ENCODE measurements around the gene GPATCH1. TPM values are rescaled to one million over a fixed set of nuclear protein-coding genes. Genes with fewer than 3 reads are reported as not detected.

The GPATCH1 gene
- total RNA-seq, 2 donors from 2014 or later, result 10.4 to 10.7 TPM

DNA sequence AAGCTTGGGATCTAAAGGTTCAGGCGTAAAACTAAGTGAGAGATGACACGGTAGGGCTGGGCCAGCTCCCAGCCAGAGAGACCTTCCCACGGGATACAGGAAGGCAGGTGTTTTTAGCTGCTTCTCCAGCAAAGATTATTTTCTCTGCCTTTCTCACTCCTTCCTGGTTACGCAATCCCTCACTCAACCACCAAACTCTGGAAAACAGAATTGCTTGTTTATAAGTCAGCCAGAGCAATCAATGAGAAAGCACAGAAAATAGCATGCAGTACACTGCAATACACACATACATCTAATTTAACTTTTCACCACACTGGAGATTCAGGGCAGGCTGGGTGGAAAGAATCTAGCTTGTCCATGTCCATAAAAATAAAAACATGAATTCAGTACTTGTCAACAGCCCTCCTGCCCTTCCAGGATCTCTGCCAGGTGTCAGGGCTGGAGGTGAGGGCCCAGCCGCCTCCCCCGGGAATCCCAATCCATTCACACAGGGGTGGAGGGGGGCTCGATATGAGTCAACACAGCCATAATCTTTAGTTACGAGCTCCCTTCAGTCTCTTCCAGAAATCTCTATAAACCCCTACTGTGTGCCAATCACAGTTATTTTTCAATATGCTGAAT is 28.5 kb upstream of the GPATCH1 start:
- Mint-ChIP-seq H3K36me3 (ENCODE audit: low read depth) (no peaks in the 10 kb centered on the region), H3K4me1 (no peaks in the 10 kb centered on the region), H3K27me3 (no peaks in the 10 kb centered on the region), H3K4me3 (no peak overlapping the region), H3K9me3 (no peaks in the 10 kb centered on the region), H3K27ac (no peak overlapping the region)
- ATAC-seq (replicated peaks), result no peak

DNA sequence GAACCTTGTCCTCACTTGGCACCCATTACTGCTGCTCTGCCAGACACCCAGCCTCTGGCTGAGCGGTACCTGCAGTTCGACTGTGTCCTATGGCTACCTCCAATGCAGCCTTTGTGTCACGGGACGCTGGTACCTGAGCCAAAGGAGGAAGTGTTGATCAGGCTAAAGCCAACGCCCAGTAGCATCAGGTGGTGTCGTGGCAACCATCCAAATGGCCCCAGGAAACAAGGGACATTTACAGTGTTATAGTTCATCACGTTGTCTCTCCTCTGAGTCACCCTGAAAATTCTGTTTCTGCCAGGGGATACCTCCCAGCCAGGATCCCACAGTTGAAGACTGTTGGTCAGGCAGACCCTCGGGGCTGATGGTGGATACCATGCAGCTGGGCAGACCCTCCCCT is 26.4 kb upstream of the GPATCH1 start:
- Mint-ChIP-seq H3K36me3 (ENCODE audit: low read depth) (no peaks in the 10 kb centered on the region), H3K9me3 (no peaks in the 10 kb centered on the region), H3K4me3 (no peak overlapping the region), H3K4me1 (no peaks in the 10 kb centered on the region), H3K27me3 (peaks cover 3% of the 10 kb centered on the region), H3K27ac (no peak overlapping the region)
- ATAC-seq (replicated peaks), result no peak

DNA sequence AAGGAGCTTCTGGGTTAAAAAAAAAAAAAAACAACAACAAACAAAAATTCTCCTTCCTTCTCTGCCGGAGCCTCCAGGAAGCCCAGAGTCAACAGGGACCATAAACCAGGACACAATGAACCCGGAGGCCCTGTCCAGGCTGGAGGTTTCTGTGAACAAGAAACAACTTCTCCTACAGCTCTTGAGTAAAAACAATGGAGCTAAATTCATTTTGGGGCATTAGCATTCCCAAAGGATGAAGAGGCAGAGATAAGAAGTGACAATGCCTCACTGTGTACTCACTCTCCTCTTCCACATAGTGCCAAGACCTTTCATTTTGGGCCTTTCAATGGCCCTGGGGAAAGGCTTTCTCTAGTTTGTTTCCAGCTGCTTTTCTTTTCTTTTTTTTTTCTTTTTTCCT is 25.3 kb upstream of the GPATCH1 start:
- Mint-ChIP-seq H3K4me1 (no peaks in the 10 kb centered on the region), H3K27me3 (peaks cover 4% of the 10 kb centered on the region), H3K9me3 (no peaks in the 10 kb centered on the region), H3K36me3 (ENCODE audit: low read depth) (no peaks in the 10 kb centered on the region), H3K27ac (no peak overlapping the region), H3K4me3 (no peak overlapping the region)
- no peak for ATAC-seq (replicated peaks)

- peaks cover 8% of the 10 kb centered on the region for H3K27me3 Mint-ChIP-seq
- H3K27ac Mint-ChIP-seq, result no peak overlapping the region
- no peaks in the 10 kb centered on the region for H3K4me1 Mint-ChIP-seq
- no peaks in the 10 kb centered on the region for H3K36me3 Mint-ChIP-seq (ENCODE audit: low read depth)
- ATAC-seq (replicated peaks), result no peak
- no peaks in the 10 kb centered on the region for H3K9me3 Mint-ChIP-seq
- H3K4me3 Mint-ChIP-seq, result no peak overlapping the region
Observed at GRCh38 chr19:33060586-33060985, 20.4 kb upstream of the GPATCH1 start.

DNA sequence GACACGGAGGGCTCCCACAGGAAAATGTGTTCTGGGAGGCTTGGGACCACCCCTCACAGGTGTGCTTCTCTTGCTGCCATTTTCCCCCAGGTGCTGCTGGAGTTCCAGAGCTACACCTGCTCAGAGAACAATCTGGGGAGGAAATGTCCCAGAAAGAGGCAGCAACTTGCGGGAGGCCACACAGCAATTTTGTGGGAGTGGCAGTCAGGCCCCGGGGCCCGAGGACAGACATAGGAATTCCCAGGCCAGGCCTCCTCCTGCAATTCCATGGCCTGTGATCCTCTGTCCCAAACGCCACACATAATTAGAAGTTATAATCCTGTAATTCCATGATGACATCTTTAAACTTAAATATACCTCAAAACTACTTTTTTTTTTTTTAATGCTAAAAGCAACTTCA is 18.1 kb upstream of the GPATCH1 start:
- no peak overlapping the region for H3K4me3 Mint-ChIP-seq
- ATAC-seq (replicated peaks), result no peak
- H3K4me1 Mint-ChIP-seq, result no peaks in the 10 kb centered on the region
- H3K9me3 Mint-ChIP-seq, result no peaks in the 10 kb centered on the region
- no peaks in the 10 kb centered on the region for H3K36me3 Mint-ChIP-seq (ENCODE audit: low read depth)
- peaks cover 8% of the 10 kb centered on the region for H3K27me3 Mint-ChIP-seq
- no peak overlapping the region for H3K27ac Mint-ChIP-seq

DNA sequence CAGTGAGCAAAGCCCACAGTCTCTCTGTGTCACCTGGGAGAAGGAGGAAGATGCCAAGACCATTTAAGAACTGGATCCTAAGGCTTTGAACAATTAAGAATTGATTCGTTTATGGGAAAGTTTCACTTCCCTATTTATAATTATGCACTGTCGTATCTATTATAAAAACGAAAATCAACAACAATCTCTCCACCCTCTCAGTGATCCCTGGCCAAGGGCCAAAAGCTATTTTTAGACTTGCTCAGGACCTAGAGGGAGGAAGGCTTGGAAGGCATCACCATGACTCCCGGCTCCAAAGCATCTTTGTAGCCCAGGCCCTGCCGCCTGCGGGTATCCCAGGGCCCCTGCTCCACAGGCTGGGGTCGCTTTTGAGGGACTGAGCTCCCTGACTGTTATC is 17.6 kb upstream of the GPATCH1 start:
- Mint-ChIP-seq H3K4me1 (no peaks in the 10 kb centered on the region), H3K36me3 (ENCODE audit: low read depth) (no peaks in the 10 kb centered on the region), H3K27me3 (peaks cover 8% of the 10 kb centered on the region), H3K9me3 (no peaks in the 10 kb centered on the region), H3K4me3 (peak overlapping the region; percentile 63), H3K27ac (no peak overlapping the region)
- no peak for ATAC-seq (replicated peaks)

- no peak overlapping the region for H3K27ac Mint-ChIP-seq
- no peak for ATAC-seq (replicated peaks)
- H3K4me3 Mint-ChIP-seq, result peak overlapping the region; percentile 63
Observed at GRCh38 chr19:33063753-33064457, 17.1 kb upstream of the GPATCH1 start.

DNA sequence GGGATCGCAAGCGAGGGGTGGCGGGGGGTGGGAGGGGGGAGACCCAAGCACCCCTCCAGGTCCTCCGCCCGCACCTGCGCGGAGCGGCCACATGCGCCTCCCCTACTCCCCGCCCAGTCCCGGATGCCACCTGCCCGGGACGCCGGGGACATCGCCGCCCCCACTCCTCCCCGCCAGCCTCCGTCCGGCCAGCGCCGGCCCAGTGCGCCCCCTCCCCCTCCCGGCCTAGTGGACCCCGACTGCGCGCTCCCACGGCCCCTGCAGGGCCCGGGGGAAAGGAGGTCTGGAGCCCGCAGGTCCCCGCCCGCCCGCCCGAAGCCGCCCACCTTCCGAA is 16.6 kb upstream of the GPATCH1 start:
- no peak overlapping the region for H3K27ac Mint-ChIP-seq
- no peaks in the 10 kb centered on the region for H3K9me3 Mint-ChIP-seq
- H3K36me3 Mint-ChIP-seq (ENCODE audit: low read depth), result no peaks in the 10 kb centered on the region
- H3K4me1 Mint-ChIP-seq, result no peaks in the 10 kb centered on the region
- H3K4me3 Mint-ChIP-seq, result peak overlapping the region; percentile 63
- peaks cover 7% of the 10 kb centered on the region for H3K27me3 Mint-ChIP-seq
- ATAC-seq (replicated peaks), result peak; percentile 65

More at GRCh38 chr19:33063753-33064457, 17.1 kb upstream of the GPATCH1 start:
- no peaks in the 10 kb centered on the region for H3K9me3 Mint-ChIP-seq
- no peaks in the 10 kb centered on the region for H3K36me3 Mint-ChIP-seq (ENCODE audit: low read depth)
- peaks cover 8% of the 10 kb centered on the region for H3K27me3 Mint-ChIP-seq
- no peaks in the 10 kb centered on the region for H3K4me1 Mint-ChIP-seq

DNA sequence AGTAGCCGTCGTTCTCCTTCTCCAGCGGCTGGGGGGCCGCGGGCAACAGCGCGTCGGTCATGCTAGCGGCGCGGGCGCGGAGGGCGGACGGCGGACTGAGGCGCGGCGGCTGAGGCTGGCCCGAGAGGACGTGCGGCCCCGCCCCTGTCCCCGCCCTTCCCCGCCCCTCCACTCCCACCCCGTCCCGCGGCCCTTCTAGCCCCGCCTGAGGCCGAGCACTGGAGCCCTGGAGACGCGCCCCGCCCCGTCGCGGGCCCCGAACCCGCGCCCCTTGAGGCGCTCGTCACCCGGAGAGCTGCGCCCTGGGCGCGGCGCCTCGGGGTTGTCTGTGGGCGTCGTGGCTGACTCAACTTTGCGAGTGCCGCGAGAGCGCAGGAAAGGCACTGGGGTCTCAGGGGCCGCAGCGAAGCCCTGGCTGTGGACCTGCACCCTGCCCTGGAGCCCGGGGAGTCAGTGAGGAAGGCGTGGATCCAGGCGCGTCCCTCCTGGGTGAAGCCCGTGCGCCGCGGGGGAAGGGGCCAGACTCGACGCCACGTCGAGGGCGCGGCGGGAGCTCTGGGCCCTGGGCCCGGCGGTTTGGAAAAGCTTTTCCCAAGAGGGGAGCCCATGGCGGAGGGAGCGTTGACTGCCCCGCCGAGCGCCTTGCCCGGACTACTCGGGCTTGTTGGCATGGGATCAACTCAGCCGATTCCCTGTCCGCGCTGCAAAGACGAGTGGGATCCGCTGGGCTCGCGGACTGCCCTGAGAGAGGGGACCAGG is 16.0 kb upstream of the GPATCH1 start, which contains the start of gene RHPN2:
RHPN2 (minus strand) TSS at position 97 of the 759 bp plus-strand sequence; CDS start at position 61, 36 bp downstream.
- Mint-ChIP-seq H3K27ac (no peak within 1 kb of the TSS), H3K4me1 (no peaks in the 10 kb centered on the region), H3K36me3 (ENCODE audit: low read depth) (no peaks in the 10 kb centered on the region), H3K27me3 (peaks cover 4% of the 10 kb centered on the region), H3K9me3 (no peaks in the 10 kb centered on the region), H3K4me3 (peak within 1 kb of the TSS; percentile 63)
- peak; percentile 92 for ATAC-seq (replicated peaks)

GRCh38 chr19:33066543-33066942 is 14.4 kb upstream of the GPATCH1 start:
- Mint-ChIP-seq H3K36me3 (ENCODE audit: low read depth) (no peaks in the 10 kb centered on the region), H3K4me1 (no peaks in the 10 kb centered on the region), H3K9me3 (no peaks in the 10 kb centered on the region), H3K27me3 (peaks cover 4% of the 10 kb centered on the region), H3K4me3 (peak overlapping the region; percentile 42), H3K27ac (no peak overlapping the region)
- ATAC-seq (replicated peaks), result no peak

DNA sequence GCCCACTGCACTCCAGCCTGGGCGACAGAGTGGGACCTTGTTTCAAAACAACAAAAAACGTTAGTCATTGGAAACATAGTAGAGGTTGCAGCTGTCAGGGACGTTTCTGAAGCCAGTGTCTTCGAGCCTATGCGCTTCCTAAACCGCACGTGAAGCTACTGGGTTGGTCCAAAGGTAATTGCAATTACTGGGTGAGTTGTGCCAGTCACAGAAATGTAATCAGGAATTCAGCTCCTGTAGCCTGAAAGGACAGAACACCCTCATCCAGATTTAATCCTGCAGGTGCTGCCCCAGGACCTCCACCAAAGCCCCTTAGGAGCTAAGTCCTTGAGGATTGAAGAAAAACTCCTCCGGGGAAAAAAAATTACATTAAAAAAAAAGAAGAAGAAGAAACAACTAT is 13.9 kb upstream of the GPATCH1 start:
- ATAC-seq (replicated peaks), result no peak
- Mint-ChIP-seq H3K36me3 (ENCODE audit: low read depth) (no peaks in the 10 kb centered on the region), H3K4me3 (no peak overlapping the region), H3K9me3 (no peaks in the 10 kb centered on the region), H3K27ac (no peak overlapping the region), H3K4me1 (no peaks in the 10 kb centered on the region), H3K27me3 (peaks cover 4% of the 10 kb centered on the region)

DNA sequence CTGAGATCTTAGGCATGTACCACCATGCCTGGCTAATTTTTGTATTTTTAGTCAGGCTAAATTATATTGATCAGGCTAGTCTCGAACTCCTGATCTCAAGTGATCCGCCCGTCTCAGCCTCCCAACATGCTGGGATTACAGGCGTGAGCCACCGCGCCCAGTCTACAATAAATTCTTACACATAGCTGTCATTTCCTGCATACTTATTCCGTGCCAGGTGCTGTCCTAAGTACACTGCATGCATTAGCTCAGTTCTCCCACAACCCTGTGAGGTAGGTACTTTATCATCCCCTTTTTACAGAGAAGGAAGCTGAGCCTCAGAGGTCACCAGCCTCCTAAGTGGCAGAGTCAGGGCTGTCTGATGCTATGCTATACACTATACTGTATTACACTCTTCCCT is 9.1 kb upstream of the GPATCH1 start:
- Mint-ChIP-seq H3K27ac (no peak overlapping the region), H3K36me3 (ENCODE audit: low read depth) (no peaks in the 10 kb centered on the region), H3K4me1 (no peaks in the 10 kb centered on the region), H3K27me3 (no peaks in the 10 kb centered on the region), H3K4me3 (no peak overlapping the region), H3K9me3 (no peaks in the 10 kb centered on the region)
- no peak for ATAC-seq (replicated peaks)

DNA sequence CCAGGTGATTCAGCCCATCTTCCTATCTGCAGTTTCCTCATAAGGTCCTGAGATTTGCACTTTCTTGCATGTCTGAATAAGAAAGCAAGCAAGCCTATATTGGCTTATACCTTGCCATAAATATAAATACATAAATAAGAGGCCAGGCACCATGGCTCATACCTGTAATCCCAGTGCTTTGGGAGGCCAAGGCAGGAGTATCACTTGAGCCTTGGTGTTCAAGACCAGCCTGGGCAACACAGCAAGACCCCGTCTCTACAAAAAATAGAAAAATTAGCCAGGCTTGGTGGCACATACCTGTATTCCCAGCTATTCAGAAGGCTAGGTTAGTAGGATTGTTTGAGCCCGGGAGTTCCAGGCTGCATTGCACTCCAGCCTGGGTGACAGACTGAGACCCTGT is 5.5 kb upstream of the GPATCH1 start:
- no peak for ATAC-seq (replicated peaks)
- H3K27ac Mint-ChIP-seq, result no peak overlapping the region

GRCh38 chr19:33085570-33086128 is 4.7 kb downstream of the GPATCH1 start:
- Mint-ChIP-seq H3K4me3 (no peak overlapping the region), H3K27ac (peak overlapping the region; percentile 28), H3K9me3 (no peaks in the 10 kb centered on the region), H3K36me3 (ENCODE audit: low read depth) (peaks cover 41% of the 10 kb centered on the region), H3K27me3 (no peaks in the 10 kb centered on the region), H3K4me1 (peaks cover 15% of the 10 kb centered on the region)
- no peak for ATAC-seq (replicated peaks)

More for the DNA sequence above, 5.5 kb upstream of the GPATCH1 start:
- H3K4me3 Mint-ChIP-seq, result no peak overlapping the region
- H3K4me1 Mint-ChIP-seq, result no peaks in the 10 kb centered on the region
- no peaks in the 10 kb centered on the region for H3K9me3 Mint-ChIP-seq
- H3K36me3 Mint-ChIP-seq (ENCODE audit: low read depth), result no peaks in the 10 kb centered on the region
- H3K27me3 Mint-ChIP-seq, result no peaks in the 10 kb centered on the region

DNA sequence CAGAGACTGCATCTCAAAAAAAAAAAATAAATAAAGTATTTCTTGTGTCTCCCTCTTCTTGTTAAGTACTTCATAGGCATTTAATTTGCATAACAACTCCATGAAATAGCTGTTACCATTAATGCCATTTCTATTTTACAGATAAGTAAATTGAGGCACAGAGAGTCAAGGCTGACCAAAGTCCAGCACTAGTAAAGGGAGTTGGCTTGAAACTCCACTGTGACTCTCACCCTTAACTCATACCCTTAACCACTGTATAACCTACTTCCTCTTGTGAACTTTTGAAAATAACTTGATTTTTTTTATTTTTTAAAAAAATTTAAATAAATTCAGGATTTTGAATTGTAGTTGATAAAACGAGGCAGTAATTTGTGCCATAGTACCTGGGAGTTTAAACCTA is 6.0 kb downstream of the GPATCH1 start:
- Mint-ChIP-seq H3K27me3 (no peaks in the 10 kb centered on the region), H3K36me3 (ENCODE audit: low read depth) (peaks cover 47% of the 10 kb centered on the region), H3K4me3 (no peak overlapping the region), H3K9me3 (no peaks in the 10 kb centered on the region), H3K27ac (no peak overlapping the region), H3K4me1 (peaks cover 6% of the 10 kb centered on the region)
- ATAC-seq (replicated peaks), result no peak
